A549 (cell line): ENCODE results near the gene DEFB116. TPM values are rescaled to one million over a fixed set of nuclear protein-coding genes. Genes with fewer than 3 reads are reported as not detected.

ENCODE experiments used
- ATAC-seq, 2 experiments: fragments of 200-7000 bp in 1 of 2; fragments of >200 bp in 1 of 2; cut with Nextera tagmentation in 1 of 2; cut with Tn5 transposase in 1 of 2; 3 replicates each; pipeline versions ENCODE4 v1.8.0 to v1.9.1; 2018 to 2020; ENCODE audit warnings: mild to moderate bottlenecking in 1 of 2, moderate library complexity in 1 of 2
- CTCF ChIA-PET: fragments of 300-600 bp; sonication (Branson Sonifier 250); formaldehyde crosslinking; extraction: SDS; loops from one replicate; lab custom pipeline; 2021; ENCODE audit warnings: antibody characterized with exemption, inconsistent platforms; lab: Yijun Ruan, JAX
- POLR2A ChIA-PET: fragments of 350-600 bp; formaldehyde crosslinking; extraction: SDS; loops from one replicate; lab custom pipeline; 2021; ENCODE audit warnings: antibody characterized with exemption, inconsistent platforms; lab: Yijun Ruan, JAX
- DNase-seq, 2 experiments: peaks; one replicate each; pipeline versions ENCODE4 v3.0.0 to v3.0.0-alpha.2; 2011 to 2016; ENCODE audit warnings: low read depth in 1 of 2, low spot score in 1 of 2
- FAIRE-seq: peaks from 2 replicates; lab custom pipeline; 2011; peaks lifted over from hg19 to GRCh38; lab: Jason Lieb, UNC
- H3K27ac ChIP-seq, 2 experiments: fragments of >200 bp; sonication (Bioruptor Twin); formaldehyde crosslinking; 3 replicates each; pipeline ENCODE4 v1.5.1; 2016 to 2017
- H3K4me1 ChIP-seq: fragments of >200 bp; sonication (Bioruptor Twin); formaldehyde crosslinking; 3 replicates; pipeline ENCODE4 v1.6.1; 2016
- H3K4me2 ChIP-seq: fragments of >200 bp; sonication (Bioruptor Twin); formaldehyde crosslinking; 3 replicates; pipeline ENCODE4 v1.6.1; 2016
- H3K4me3 ChIP-seq: fragments of >200 bp; sonication (Bioruptor Twin); formaldehyde crosslinking; 3 replicates; pipeline ENCODE4 v1.5.1; 2016
- H3K9me3 ChIP-seq: fragments of >200 bp; sonication (Bioruptor Twin); formaldehyde crosslinking; 3 replicates; pipeline ENCODE4 v1.6.1; 2016
- CHD2 ChIP-seq: fragments of 150-350 bp; IDR thresholded peaks from 2 replicates; pipeline ENCODE4 v1.6.1; 2014; ENCODE audit warnings: low read length; ENCODE audit not compliant: partially characterized antibody
- EHF ChIP-seq: fragments of 250-450 bp; sonication (Bioruptor Pico); IDR thresholded peaks from 2 replicates; pipeline ENCODE4 v1.5.0; 2020; ENCODE audit warnings: mild to moderate bottlenecking
- EHMT2 ChIP-seq: fragments of 200-600 bp; sonication (generic); IDR thresholded peaks from 2 replicates; pipeline ENCODE4 v1.6.1; 2016; ENCODE audit warnings: antibody characterized with exemption, low read depth, mild to moderate bottlenecking, moderate library complexity
- HEYL ChIP-seq: fragments of 250-450 bp; sonication (Bioruptor Pico); IDR thresholded peaks from 2 replicates; pipeline ENCODE4 v1.8.0; 2021; ENCODE audit warnings: mild to moderate bottlenecking, moderate library complexity
- HOXA7 ChIP-seq: fragments of 250-450 bp; sonication (Bioruptor Pico); IDR thresholded peaks from 2 replicates; pipeline ENCODE4 v1.5.0; 2020; ENCODE audit warnings: mild to moderate bottlenecking, moderate library complexity
- JUNB ChIP-seq: fragments of >200 bp; sonication (Bioruptor Twin); formaldehyde crosslinking; IDR thresholded peaks from 2 replicates; pipeline ENCODE4 v1.6.1; 2016
- KDM5A ChIP-seq: fragments of 200-600 bp; sonication (generic); IDR thresholded peaks from 2 replicates; pipeline ENCODE4 v1.6.1; 2016; ENCODE audit warnings: antibody characterized with exemption, mild to moderate bottlenecking
- MAZ ChIP-seq: fragments of 150-350 bp; IDR thresholded peaks from 2 replicates; pipeline ENCODE4 v1.6.1; 2014; ENCODE audit warnings: antibody characterized with exemption, low read depth, low read length, borderline replicate concordance
- NR3C1 ChIP-seq: fragments of >200 bp; sonication (Bioruptor Twin); formaldehyde crosslinking; IDR thresholded peaks from 3 replicates; pipeline ENCODE4 v1.6.1; 2017
- POLR2A ChIP-seq: IDR thresholded peaks from 2 replicates; pipeline ENCODE4 v1.6.1; 2012; ENCODE audit warnings: mild to moderate bottlenecking, low read length
- POLR2AphosphoS2 ChIP-seq: conservative IDR thresholded peaks from 2 replicates; pipeline ENCODE4 v1.6.1; 2012; ENCODE audit warnings: low read length, improper control_type of control experiment, inconsistent platforms
- RAD21 ChIP-seq, 2 experiments: fragments of >200 bp in 1 of 2; sonication (Bioruptor Twin) in 1 of 2; formaldehyde crosslinking in 1 of 2; IDR thresholded peaks in 1 of 2; conservative IDR thresholded peaks in 1 of 2; 2 replicates in 1 of 2; 3 replicates in 1 of 2; pipeline ENCODE4 v1.6.1; 2012 to 2018; ENCODE audit warnings: inconsistent platforms in 1 of 2
- RARB ChIP-seq: fragments of 250-450 bp; sonication (Bioruptor Pico); IDR thresholded peaks from 2 replicates; pipeline ENCODE4 v1.8.0; 2021; ENCODE audit warnings: mild to moderate bottlenecking, moderate library complexity
- RCOR1 ChIP-seq: fragments of 150-350 bp; IDR thresholded peaks from 2 replicates; pipeline ENCODE4 v1.6.1; 2014; ENCODE audit warnings: antibody characterized with exemption, low read length, low read depth
- SMC3 ChIP-seq: fragments of >200 bp; sonication (Bioruptor Twin); formaldehyde crosslinking; IDR thresholded peaks from 3 replicates; pipeline ENCODE4 v1.6.1; 2018; ENCODE audit warnings: inconsistent platforms
- WGBS: methylation state at CpG from one replicate; pipeline ENCODE4 v1.1.6; 2017; ENCODE audit errors: missing lambda C conversion rate; 5-methylcytosine and 5-hydroxymethylcytosine counted together
- polyA minus RNA-seq: library from RNA; depleted of rRNA, polyadenylated mRNA; stranded (reverse); fragments of >200 nt; gene quantifications from 2 replicates; pipeline ENCODE4 v1.2.3, GENCODE V29; 2011; rRNA and poly(A)+ RNA removed
- polyA plus RNA-seq, 4 experiments: library from polyadenylated mRNA; depleted of rRNA in 3 of 4; stranded (reverse); fragments of >200 nt; fragmentation: RNase III in 1 of 4; extraction: RNeasy Plus Mini Kit Qiagen cat#74134 plus additional on column Dnase treatment in 1 of 4; gene quantifications; 2 replicates in 3 of 4; 3 replicates in 1 of 4; pipeline ENCODE4 v1.2.3, GENCODE V29; 2011 to 2017
- TF ChIP-seq, protein P1 (sequence below): fragments of >200 bp; sonication (Bioruptor Twin); formaldehyde crosslinking; IDR thresholded peaks from 2 replicates; pipeline ENCODE4 v1.6.1; 2016
- TF ChIP-seq, protein P2 (sequence below): fragments of 150-350 bp; IDR thresholded peaks from 2 replicates; pipeline ENCODE4 v1.6.1; 2014; ENCODE audit warnings: low read depth, mild to moderate bottlenecking, low read length
- TF ChIP-seq, protein P3 (sequence below): fragments of 250-450 bp; sonication (Bioruptor Pico); IDR thresholded peaks from 2 replicates; pipeline ENCODE4 v1.5.0; 2020; ENCODE audit warnings: low read depth, mild to moderate bottlenecking, moderate library complexity
- TF ChIP-seq, protein P4 (sequence below): fragments of >200 bp; sonication (Bioruptor Twin); formaldehyde crosslinking; IDR thresholded peaks from 3 replicates; pipeline ENCODE4 v1.5.1; 2016
- TF ChIP-seq, protein P5 (sequence below): fragments of 250-450 bp; sonication (Bioruptor Pico); IDR thresholded peaks from 2 replicates; pipeline ENCODE4 v1.5.0; 2021; ENCODE audit warnings: mild to moderate bottlenecking, moderate library complexity, borderline replicate concordance
- TF ChIP-seq, protein P6 (sequence below): fragments of >200 bp; sonication (Bioruptor Twin); formaldehyde crosslinking; IDR thresholded peaks from 3 replicates; pipeline ENCODE4 v1.6.1; 2016

DEFB116 gene, protein sequence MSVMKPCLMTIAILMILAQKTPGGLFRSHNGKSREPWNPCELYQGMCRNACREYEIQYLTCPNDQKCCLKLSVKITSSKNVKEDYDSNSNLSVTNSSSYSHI
- not detected in 2 replicates for polyA plus RNA-seq (2011; rRNA removed)
- not detected in 2 replicates for polyA plus RNA-seq (2012; cell fraction: cytosol; rRNA removed)
- not detected in 2 replicates for polyA plus RNA-seq (2012; cell fraction: nucleus; rRNA removed)
- not detected in 3 replicates for polyA plus RNA-seq (2017; fragmentation: RNase III; extraction: RNeasy Plus Mini Kit Qiagen cat#74134 plus additional on column Dnase treatment)
- not detected in 2 replicates for polyA minus RNA-seq

DNA sequence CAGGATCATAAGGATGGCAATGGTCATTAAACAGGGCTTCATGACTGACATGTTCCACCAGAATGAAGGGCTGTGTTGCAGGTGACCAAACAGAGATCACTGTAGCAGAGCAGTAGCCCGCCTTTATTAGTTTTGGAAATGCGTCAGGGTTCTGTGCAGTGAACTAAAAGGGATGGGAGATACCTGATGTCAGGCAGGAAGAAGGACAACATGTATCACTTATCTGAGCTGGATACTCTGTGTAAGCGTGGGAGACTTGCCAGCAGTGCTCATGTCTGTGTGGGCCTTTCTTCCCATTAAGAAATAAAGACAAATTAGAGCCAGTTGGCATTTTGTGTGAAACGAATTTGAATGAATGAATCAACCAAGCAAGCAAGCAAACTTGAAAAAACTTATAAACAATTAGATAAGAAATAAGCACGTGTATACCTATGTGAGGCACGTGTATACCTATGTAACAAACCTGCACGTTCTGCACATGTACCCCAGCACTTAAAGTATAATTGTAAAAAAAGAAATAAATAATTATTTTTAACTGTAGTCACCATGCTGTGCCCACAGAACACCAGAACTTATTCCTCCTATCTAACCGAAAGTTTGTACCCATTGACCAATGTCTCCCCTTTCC is at the start of gene DEFB116:
TSS of gene DEFB116 (minus strand) at position 51 of the 628 bp plus-strand sequence. CDS start at position 51, 0 bp downstream.
- ATAC-seq (no peak), DNase-seq (no peak), FAIRE-seq (no peak)
- WGBS, result 3% methylated on average over 8 of the region's 8 CpGs
- Histone ChIP-seq H3K27ac (no peak within 1 kb of the TSS), H3K4me3 (no peak within 1 kb of the TSS), H3K9me3 (no peaks in the 10 kb centered on the region), H3K4me1 (no peaks in the 10 kb centered on the region), H3K4me2 (no peak within 1 kb of the TSS)
- TF ChIP-seq, protein P1, sequence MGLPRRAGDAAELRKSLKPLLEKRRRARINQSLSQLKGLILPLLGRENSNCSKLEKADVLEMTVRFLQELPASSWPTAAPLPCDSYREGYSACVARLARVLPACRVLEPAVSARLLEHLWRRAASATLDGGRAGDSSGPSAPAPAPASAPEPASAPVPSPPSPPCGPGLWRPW, result no peak
- POLR2A ChIA-PET, result no interaction called here
- CTCF ChIA-PET, result no interaction called here

DNA sequence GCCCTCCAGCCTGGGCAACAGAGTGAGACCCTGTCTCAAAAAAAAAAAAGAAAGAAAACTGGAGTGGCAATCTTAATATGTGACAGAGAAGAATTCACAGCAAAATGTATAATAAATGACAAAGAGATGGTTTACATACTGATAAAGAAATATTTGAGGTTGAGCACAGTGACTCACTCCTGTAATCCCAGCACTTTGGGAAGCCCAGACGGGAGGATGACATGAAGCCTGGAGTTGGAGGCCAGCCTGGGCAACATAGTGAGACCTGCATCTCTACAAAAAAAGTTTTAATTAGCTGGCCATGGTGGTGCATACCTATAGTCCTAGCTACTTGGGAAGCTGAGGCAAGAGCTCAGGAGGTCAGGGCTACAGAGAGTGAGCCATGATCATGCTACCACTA is 47.6 kb upstream of the DEFB116 start:
- Histone ChIP-seq H3K4me1 (no peaks in the 10 kb centered on the region), H3K4me3 (no peak overlapping the region), H3K4me2 (no peak overlapping the region), H3K9me3 (no peaks in the 10 kb centered on the region), H3K27ac (no peak overlapping the region)
- ChIA-PET CTCF (interaction anchor here (1.1 kb wide), 1 partner anchor 9 kb away, joined by 3 read pairs; no protein-coding TSS in a partner anchor), POLR2A (no interaction called here)
- ATAC-seq (no peak), FAIRE-seq (no peak), DNase-seq (no peak)
- WGBS, result 0% methylated on average over 1 of the region's 1 CpG
- no peak for TF ChIP-seq HEYL
- TF ChIP-seq, protein P2, sequence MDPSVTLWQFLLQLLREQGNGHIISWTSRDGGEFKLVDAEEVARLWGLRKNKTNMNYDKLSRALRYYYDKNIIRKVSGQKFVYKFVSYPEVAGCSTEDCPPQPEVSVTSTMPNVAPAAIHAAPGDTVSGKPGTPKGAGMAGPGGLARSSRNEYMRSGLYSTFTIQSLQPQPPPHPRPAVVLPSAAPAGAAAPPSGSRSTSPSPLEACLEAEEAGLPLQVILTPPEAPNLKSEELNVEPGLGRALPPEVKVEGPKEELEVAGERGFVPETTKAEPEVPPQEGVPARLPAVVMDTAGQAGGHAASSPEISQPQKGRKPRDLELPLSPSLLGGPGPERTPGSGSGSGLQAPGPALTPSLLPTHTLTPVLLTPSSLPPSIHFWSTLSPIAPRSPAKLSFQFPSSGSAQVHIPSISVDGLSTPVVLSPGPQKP, result no peak
- no peak for TF ChIP-seq SMC3
- TF ChIP-seq MAZ, result no peak
- TF ChIP-seq, protein P3, sequence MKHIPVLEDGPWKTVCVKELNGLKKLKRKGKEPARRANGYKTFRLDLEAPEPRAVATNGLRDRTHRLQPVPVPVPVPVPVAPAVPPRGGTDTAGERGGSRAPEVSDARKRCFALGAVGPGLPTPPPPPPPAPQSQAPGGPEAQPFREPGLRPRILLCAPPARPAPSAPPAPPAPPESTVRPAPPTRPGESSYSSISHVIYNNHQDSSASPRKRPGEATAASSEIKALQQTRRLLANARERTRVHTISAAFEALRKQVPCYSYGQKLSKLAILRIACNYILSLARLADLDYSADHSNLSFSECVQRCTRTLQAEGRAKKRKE (CRISPR knock-in tag), result no peak
- TF ChIP-seq CHD2, result no peak
- TF ChIP-seq KDM5A, result no peak
- TF ChIP-seq POLR2A, result no peak
- TF ChIP-seq RAD21 (conservative IDR thresholded peaks at IDR 0.05 in 1 of 2, IDR thresholded peaks at IDR 0.05 in 1 of 2), result no peak
- TF ChIP-seq NR3C1, result no peak
- TF ChIP-seq EHF (CRISPR knock-in tag), result no peak
- TF ChIP-seq, protein P4, sequence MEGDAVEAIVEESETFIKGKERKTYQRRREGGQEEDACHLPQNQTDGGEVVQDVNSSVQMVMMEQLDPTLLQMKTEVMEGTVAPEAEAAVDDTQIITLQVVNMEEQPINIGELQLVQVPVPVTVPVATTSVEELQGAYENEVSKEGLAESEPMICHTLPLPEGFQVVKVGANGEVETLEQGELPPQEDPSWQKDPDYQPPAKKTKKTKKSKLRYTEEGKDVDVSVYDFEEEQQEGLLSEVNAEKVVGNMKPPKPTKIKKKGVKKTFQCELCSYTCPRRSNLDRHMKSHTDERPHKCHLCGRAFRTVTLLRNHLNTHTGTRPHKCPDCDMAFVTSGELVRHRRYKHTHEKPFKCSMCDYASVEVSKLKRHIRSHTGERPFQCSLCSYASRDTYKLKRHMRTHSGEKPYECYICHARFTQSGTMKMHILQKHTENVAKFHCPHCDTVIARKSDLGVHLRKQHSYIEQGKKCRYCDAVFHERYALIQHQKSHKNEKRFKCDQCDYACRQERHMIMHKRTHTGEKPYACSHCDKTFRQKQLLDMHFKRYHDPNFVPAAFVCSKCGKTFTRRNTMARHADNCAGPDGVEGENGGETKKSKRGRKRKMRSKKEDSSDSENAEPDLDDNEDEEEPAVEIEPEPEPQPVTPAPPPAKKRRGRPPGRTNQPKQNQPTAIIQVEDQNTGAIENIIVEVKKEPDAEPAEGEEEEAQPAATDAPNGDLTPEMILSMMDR, result no peak
- TF ChIP-seq EHMT2, result no peak
- no peak for TF ChIP-seq RCOR1
- TF ChIP-seq JUNB, result no peak
- no peak for TF ChIP-seq RARB (CRISPR knock-in tag)
- TF ChIP-seq, protein P5, sequence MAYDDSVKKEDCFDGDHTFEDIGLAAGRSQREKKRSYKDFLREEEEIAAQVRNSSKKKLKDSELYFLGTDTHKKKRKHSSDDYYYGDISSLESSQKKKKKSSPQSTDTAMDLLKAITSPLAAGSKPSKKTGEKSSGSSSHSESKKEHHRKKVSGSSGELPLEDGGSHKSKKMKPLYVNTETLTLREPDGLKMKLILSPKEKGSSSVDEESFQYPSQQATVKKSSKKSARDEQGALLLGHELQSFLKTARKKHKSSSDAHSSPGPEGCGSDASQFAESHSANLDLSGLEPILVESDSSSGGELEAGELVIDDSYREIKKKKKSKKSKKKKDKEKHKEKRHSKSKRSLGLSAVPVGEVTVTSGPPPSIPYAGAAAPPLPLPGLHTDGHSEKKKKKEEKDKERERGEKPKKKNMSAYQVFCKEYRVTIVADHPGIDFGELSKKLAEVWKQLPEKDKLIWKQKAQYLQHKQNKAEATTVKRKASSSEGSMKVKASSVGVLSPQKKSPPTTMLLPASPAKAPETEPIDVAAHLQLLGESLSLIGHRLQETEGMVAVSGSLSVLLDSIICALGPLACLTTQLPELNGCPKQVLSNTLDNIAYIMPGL (CRISPR knock-in tag), result no peak
- TF ChIP-seq, protein P6, sequence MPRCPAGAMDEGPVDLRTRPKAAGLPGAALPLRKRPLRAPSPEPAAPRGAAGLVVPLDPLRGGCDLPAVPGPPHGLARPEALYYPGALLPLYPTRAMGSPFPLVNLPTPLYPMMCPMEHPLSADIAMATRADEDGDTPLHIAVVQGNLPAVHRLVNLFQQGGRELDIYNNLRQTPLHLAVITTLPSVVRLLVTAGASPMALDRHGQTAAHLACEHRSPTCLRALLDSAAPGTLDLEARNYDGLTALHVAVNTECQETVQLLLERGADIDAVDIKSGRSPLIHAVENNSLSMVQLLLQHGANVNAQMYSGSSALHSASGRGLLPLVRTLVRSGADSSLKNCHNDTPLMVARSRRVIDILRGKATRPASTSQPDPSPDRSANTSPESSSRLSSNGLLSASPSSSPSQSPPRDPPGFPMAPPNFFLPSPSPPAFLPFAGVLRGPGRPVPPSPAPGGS, result no peak
- no peak for TF ChIP-seq POLR2AphosphoS2
- no peak for TF ChIP-seq HOXA7 (CRISPR knock-in tag)
